K562 (cell line): ENCODE results near the gene ERAL1. TPM values are rescaled to one million over a fixed set of nuclear protein-coding genes. Genes with fewer than 3 reads are reported as not detected.

Experiments used
- ATAC-seq: fragments of 200-7000 bp; cut with Tn5 transposase; 3 replicates; pipeline ENCODE4 v1.9.1; 2020; ENCODE audit warnings: moderate library complexity
- BruUV-seq: library from RNA; stranded (reverse); fragments of 400-500 nt; replicated peaks from 2 replicates; lab custom pipeline; 2021; lab: Mats Ljungman, UMichigan
- CTCF ChIA-PET: fragments of 300-600 bp; formaldehyde crosslinking; extraction: SDS; loops from one replicate; lab custom pipeline; 2021; ENCODE audit warnings: low intra/inter-chr PET ratio; lab: Yijun Ruan, JAX
- POLR2A ChIA-PET: fragments of 300-600, 350-650 bp; sonication (Branson Sonifier 250); formaldehyde crosslinking; extraction: SDS; loops from one replicate; lab custom pipeline; 2021; ENCODE audit warnings: antibody characterized with exemption, inconsistent platforms; lab: Yijun Ruan, JAX
- DNase-seq, 4 experiments: peaks; one replicate each; pipeline versions ENCODE4 v3.0.0 to v3.0.0-alpha.2; 2011 to 2018; ENCODE audit warnings: low spot score in 3 of 4, mixed read lengths in 3 of 4; ENCODE audit errors: extremely low read depth in 1 of 4
- FAIRE-seq: peaks from 2 replicates; lab custom pipeline; 2011; peaks lifted over from hg19 to GRCh38; lab: Jason Lieb, UNC
- H2AFZ ChIP-seq: 2 replicates; pipeline ENCODE4 v1.6.0; 2011; ENCODE audit warnings: low read depth, low read length, control low read depth, inconsistent platforms
- H3K27ac ChIP-seq: fragments of 200-600 bp; 3 replicates; pipeline ENCODE4 v1.8.0; 2011; ENCODE audit warnings: low read depth, mild to moderate bottlenecking, control low read depth, inconsistent platforms, low read length, moderate library complexity, mixed read lengths; ENCODE audit errors: extremely low read depth
- H3K27me3 ChIP-seq, 2 experiments: fragments of 300-600 bp in 1 of 2; 2 replicates in 1 of 2; 3 replicates in 1 of 2; pipeline versions ENCODE4 v1.6.0 to v1.8.0; 2011; ENCODE audit warnings: inconsistent platforms in 2 of 2, low read length in 2 of 2, mild to moderate bottlenecking in 1 of 2, mixed read lengths in 1 of 2, moderate library complexity in 1 of 2; ENCODE audit not compliant: control insufficient read depth in 2 of 2, insufficient read depth in 2 of 2
- H3K36me3 ChIP-seq: fragments of 300-600 bp; 3 replicates; pipeline ENCODE4 v1.8.0; 2011; ENCODE audit warnings: mild to moderate bottlenecking, low read length, inconsistent platforms; ENCODE audit not compliant: control insufficient read depth, insufficient read depth
- H3K4me1 ChIP-seq, 2 experiments: fragments of 200-600 bp in 1 of 2; replicated peaks in 1 of 2; 2 replicates in 1 of 2; 3 replicates in 1 of 2; pipeline versions ENCODE4 v1.5.1 to v1.8.0; 2011; ENCODE audit warnings: inconsistent platforms in 2 of 2, low read length in 2 of 2, mild to moderate bottlenecking in 1 of 2, mixed read lengths in 1 of 2, moderate library complexity in 1 of 2; ENCODE audit not compliant: control insufficient read depth in 2 of 2, insufficient read depth in 2 of 2
- H3K4me2 ChIP-seq: 2 replicates; pipeline ENCODE4 v1.6.1; 2011; ENCODE audit warnings: low read length, control low read depth, inconsistent platforms, mixed read lengths; ENCODE audit not compliant: insufficient read depth
- H3K4me3 ChIP-seq: fragments of 200-600 bp; sonication (generic), shearing (Covaris generic); 2 replicates; pipeline ENCODE4 v1.5.1; 2016; ENCODE audit warnings: control low read depth, inconsistent platforms
- H3K79me2 ChIP-seq: fragments of 200-600 bp; 3 replicates; pipeline ENCODE4 v1.8.0; 2011; ENCODE audit warnings: low read length, inconsistent platforms; ENCODE audit not compliant: control insufficient read depth, insufficient read depth
- H3K9ac ChIP-seq, 2 experiments: 2 replicates each; pipeline versions ENCODE4 v1.6.0 to v1.6.1; 2011; ENCODE audit warnings: low read depth in 2 of 2, low read length in 2 of 2, control low read depth in 1 of 2, inconsistent platforms in 1 of 2, mild to moderate bottlenecking in 1 of 2, mixed read lengths in 1 of 2; ENCODE audit not compliant: insufficient read depth in 1 of 2
- H3K9me1 ChIP-seq: one replicate; pipeline ENCODE4 v1.6.0; 2011; ENCODE audit warnings: inconsistent platforms, mild to moderate bottlenecking, low read length, moderate library complexity; ENCODE audit not compliant: control insufficient read depth, insufficient read depth
- H3K9me3 ChIP-seq: replicated peaks from 2 replicates; pipeline ENCODE4 v1.5.1; 2011; ENCODE audit warnings: low read depth, low read length, inconsistent platforms; ENCODE audit not compliant: control insufficient read depth, insufficient read depth
- H4K20me1 ChIP-seq: replicated peaks from 2 replicates; pipeline ENCODE4 v1.6.1; 2011; ENCODE audit warnings: low read length, inconsistent platforms, mixed read lengths; ENCODE audit not compliant: control insufficient read depth, insufficient read depth
- MYNN ChIP-seq, 2 experiments: sonication (generic); formaldehyde crosslinking in 1 of 2; IDR thresholded peaks; 2 replicates each; pipeline versions ENCODE4 v1.5.0 to v1.6.1; 2016 to 2020; ENCODE audit warnings: antibody characterized with exemption in 1 of 2, missing genetic modification reagents in 1 of 2
- POLR2G ChIP-seq: fragments of 200-400 bp; formaldehyde crosslinking; IDR thresholded peaks from 2 replicates; pipeline ENCODE4 v1.6.1; 2017; ENCODE audit warnings: low read depth, mild to moderate bottlenecking, antibody characterized with exemption, low read length, moderate library complexity
- RBFOX2 ChIP-seq: fragments of 200-400 bp; formaldehyde crosslinking; IDR thresholded peaks from 2 replicates; pipeline ENCODE4 v1.6.1; 2017; ENCODE audit warnings: low read depth, mild to moderate bottlenecking, low read length, moderate library complexity
- THRAP3 ChIP-seq: fragments of 450-650 bp; IDR thresholded peaks from 2 replicates; pipeline ENCODE4 v1.6.1; 2016; ENCODE audit warnings: mild to moderate bottlenecking, inconsistent platforms, borderline replicate concordance
- WGBS: fragments of 100-300 bp; shearing (Covaris generic); methylation state at CpG from one replicate; pipeline ENCODE4 v1.1.6; 2016; ENCODE audit warnings: low coverage, mixed read lengths; ENCODE audit not compliant: insufficient coverage; ENCODE audit errors: missing lambda C conversion rate; 5-methylcytosine and 5-hydroxymethylcytosine counted together
- in situ Hi-C: fragments of 300-500 bp; cut with MboI; formaldehyde crosslinking; loops from 4 replicates; pipeline ENCODE4 v1.15.0; 2018; ENCODE audit warnings: inconsistent platforms, mixed read lengths
- intact Hi-C: fragments of 100-400 bp; cut with micrococcal nuclease; formaldehyde crosslinking; loops from 2 replicates; pipeline ENCODE4 v1.14.2; 2022
- polyA plus RNA-seq, 8 experiments: library from polyadenylated mRNA; depleted of rRNA in 4 of 8; stranded (reverse) in 5 of 8; unstranded in 3 of 8; fragments of >200 nt; fragmentation: Nextera tagmentation in 2 of 8; fragmentation: Illumina TruSeq in 1 of 8; extraction: Ambion mirVana in 2 of 8; extraction: Trizol in 1 of 8; gene quantifications; 2 replicates each; pipeline versions ENCODE4 v1.2.1 to v1.2.3, GENCODE V29; 2011 to 2014; ENCODE audit warnings: inconsistent platforms in 1 of 8, missing spikeins in 1 of 8
- total RNA-seq, 7 experiments: library from RNA; depleted of rRNA in 6 of 7; stranded (reverse); fragments of >200 nt in 6 of 7; fragmentation: Illumina TruSeq in 2 of 7; extraction: Trizol in 2 of 7; gene quantifications; 2 replicates each; pipeline versions ENCODE4 v1.2.1 to v1.2.3, GENCODE V29; 2011 to 2021; ENCODE audit warnings: low replicate concordance in 1 of 7

ERAL1 gene
- total and polyA plus RNA-seq, 9 of the 15 experiments (the other 6 are each of a cell fraction or from before 2014, with no cell fraction given), result 37.5 to 351 (median 106) TPM

GRCh38 chr17:28885951-28886350, 31.1 kb downstream of the ERAL1 start (continued):
- no peak for TF ChIP-seq MYNN (IDR thresholded peaks at IDR 0.05)
- no peak for TF ChIP-seq MYNN (CRISPR knock-in tag; IDR thresholded peaks at IDR 0.05)
- TF ChIP-seq, all 486 proteins: peak for 2

- peak; percentile 52 for FAIRE-seq
- ChIA-PET POLR2A (interaction anchor here (0.6 to 0.9 kb wide), 2 partner anchors 9 to 14 kb away, joined by 4 to 5 read pairs; partner anchors contain the start of gene FLOT2), CTCF (no interaction called here)
- Histone ChIP-seq H2AFZ (no peak overlapping the region), H3K27ac (no peak overlapping the region), H3K79me2 (peaks cover 3% of the 10 kb centered on the region; the same call in 1 of the 3 replicates), H3K4me3 (no peak overlapping the region), H3K9me1 (no peaks in the 10 kb centered on the region), H3K9me3 (no peaks in the 10 kb centered on the region), H4K20me1 (no peaks in the 10 kb centered on the region; the same call in 1 of the 2 replicates), H3K36me3 (peaks cover 40% of the 10 kb centered on the region; the same call in 2 of the 3 replicates), H3K9ac (peak overlapping the region in 1 of 2 experiments; percentile 2; a peak in 2 of 4 replicates), H3K4me1 (peaks cover 0 to 30% of the 10 kb centered on the region in 2 experiments; a peak in 3 of 5 replicates), H3K27me3 (no peaks in the 10 kb centered on the region), H3K4me2 (no peak overlapping the region)
- in situ Hi-C loops, result no loop called here
- intact Hi-C loops, result no loop called here
- WGBS, result 78% methylated on average over 12 of the region's 12 CpGs
- no peak for DNase-seq
- BruUV-seq, result no TSS peak
- TF ChIP-seq THRAP3, result no peak
- TF ChIP-seq RBFOX2, result peak; percentile 17; the same call in 1 of the 2 replicates
- TF ChIP-seq POLR2G, result 0 out of 2 replicates have a peak, but pooled peaks have one; percentile 37
- ATAC-seq, result no peak
Observed at GRCh38 chr17:28887871-28888471, 33.2 kb downstream of the ERAL1 start.
